Measurements from ENCODE around the gene ERBB2. TPM values are rescaled to one million over a fixed set of nuclear protein-coding genes. Genes with fewer than 3 reads are reported as not detected.
A peak's percentile ranks its signal among the peaks of the same experiment; 100 is the strongest.

ERBB2 gene
- total RNA-seq, 3 donors from 2014 or later = 13.1 to 118 (median 59.0) TPM

DNA sequence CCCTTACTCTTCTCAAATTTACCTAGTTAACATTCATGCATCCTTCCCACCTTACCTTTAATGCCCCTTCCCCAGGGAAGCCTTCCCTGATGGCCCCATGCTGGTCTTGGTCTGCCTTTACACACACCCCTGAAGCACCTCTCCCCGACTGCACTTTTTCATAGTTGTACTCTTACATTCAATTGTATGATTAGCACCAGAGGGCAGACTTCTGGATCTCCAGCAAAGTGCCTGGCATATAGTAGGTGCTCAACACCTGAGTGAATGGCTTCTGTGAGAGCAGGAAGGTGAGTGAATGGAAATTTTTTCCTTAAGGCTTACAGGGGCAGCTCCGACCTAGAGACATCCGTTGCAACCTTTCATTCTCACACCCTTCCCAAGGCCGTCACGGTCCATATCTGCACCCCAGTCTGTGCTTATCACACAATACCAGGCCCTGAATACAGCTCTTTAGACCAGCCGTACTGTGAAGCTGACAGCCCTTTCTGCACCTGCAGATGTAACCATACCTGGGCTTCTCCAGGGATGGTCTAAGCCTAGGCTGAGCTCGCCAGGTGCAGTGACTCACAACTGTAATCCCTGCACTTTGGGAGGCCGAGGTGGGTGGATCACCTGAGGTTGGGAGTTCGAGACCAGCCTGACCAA lies 16.4 kb upstream of the ERBB2 start:
- no peak for DNase-seq (ENCODE audit: low spot score in 2 of 2)
- no peak overlapping the region for H3K4me3 ChIP-seq
- intact Hi-C loops (cut with DNase I; ENCODE audit: low total_unique reads) = no loop called here

GRCh38 chr17:39684369-39685192 lies 15.3 kb upstream of the ERBB2 start:
- no peak for DNase-seq (ENCODE audit: low spot score in 2 of 2)
- H3K4me1 ChIP-seq = peaks cover 6 to 10% of the 10 kb centered on the region in 2 donors
- intact Hi-C loops (cut with DNase I; ENCODE audit: low total_unique reads) = no loop called here
- H3K36me3 ChIP-seq = no peaks in the 10 kb centered on the region
- TF ChIP-seq, protein P1, sequence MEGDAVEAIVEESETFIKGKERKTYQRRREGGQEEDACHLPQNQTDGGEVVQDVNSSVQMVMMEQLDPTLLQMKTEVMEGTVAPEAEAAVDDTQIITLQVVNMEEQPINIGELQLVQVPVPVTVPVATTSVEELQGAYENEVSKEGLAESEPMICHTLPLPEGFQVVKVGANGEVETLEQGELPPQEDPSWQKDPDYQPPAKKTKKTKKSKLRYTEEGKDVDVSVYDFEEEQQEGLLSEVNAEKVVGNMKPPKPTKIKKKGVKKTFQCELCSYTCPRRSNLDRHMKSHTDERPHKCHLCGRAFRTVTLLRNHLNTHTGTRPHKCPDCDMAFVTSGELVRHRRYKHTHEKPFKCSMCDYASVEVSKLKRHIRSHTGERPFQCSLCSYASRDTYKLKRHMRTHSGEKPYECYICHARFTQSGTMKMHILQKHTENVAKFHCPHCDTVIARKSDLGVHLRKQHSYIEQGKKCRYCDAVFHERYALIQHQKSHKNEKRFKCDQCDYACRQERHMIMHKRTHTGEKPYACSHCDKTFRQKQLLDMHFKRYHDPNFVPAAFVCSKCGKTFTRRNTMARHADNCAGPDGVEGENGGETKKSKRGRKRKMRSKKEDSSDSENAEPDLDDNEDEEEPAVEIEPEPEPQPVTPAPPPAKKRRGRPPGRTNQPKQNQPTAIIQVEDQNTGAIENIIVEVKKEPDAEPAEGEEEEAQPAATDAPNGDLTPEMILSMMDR (IDR thresholded peaks at IDR 0.05) = no peak
- no peak for TF ChIP-seq POLR2A (IDR thresholded peaks at IDR 0.05)
- no peak for TF ChIP-seq POLR2AphosphoS5 (IDR thresholded peaks at IDR 0.05)
- no peaks in the 10 kb centered on the region for H3K9me3 ChIP-seq
- no peaks in the 10 kb centered on the region for H3K27me3 ChIP-seq
- no peak overlapping the region for H3K27ac ChIP-seq
- H3K4me3 ChIP-seq = no peak overlapping the region

More for the DNA sequence above, 16.4 kb upstream of the ERBB2 start:
- Histone ChIP-seq H3K27ac (no peak overlapping the region), H3K4me1 (peaks cover 1 to 3% of the 10 kb centered on the region in 2 donors), H3K27me3 (no peaks in the 10 kb centered on the region), H3K36me3 (no peaks in the 10 kb centered on the region), H3K9me3 (no peaks in the 10 kb centered on the region)
- TF ChIP-seq, protein P1 (IDR thresholded peaks at IDR 0.05) = no peak
- TF ChIP-seq POLR2AphosphoS5 (IDR thresholded peaks at IDR 0.05) = no peak
- no peak for TF ChIP-seq POLR2A (IDR thresholded peaks at IDR 0.05)

GRCh38 chr17:39687101-39687545 lies 12.7 kb upstream of the ERBB2 start:
- TF ChIP-seq, protein P1 (IDR thresholded peaks at IDR 0.05) = no peak
- TF ChIP-seq POLR2AphosphoS5 (IDR thresholded peaks at IDR 0.05) (no peak), POLR2A (IDR thresholded peaks at IDR 0.05) (no peak)
- DNase-seq (ENCODE audit: low spot score in 2 of 2) = no peak
- no peaks in the 10 kb centered on the region for H3K27me3 ChIP-seq
- H3K4me1 ChIP-seq = peaks cover 6 to 10% of the 10 kb centered on the region in 2 donors
- H3K9me3 ChIP-seq = no peaks in the 10 kb centered on the region
- H3K36me3 ChIP-seq = no peaks in the 10 kb centered on the region
- peak overlapping the region; percentile 90 to 93 for H3K27ac ChIP-seq
- intact Hi-C loops (cut with DNase I; ENCODE audit: low total_unique reads) = no loop called here
- H3K4me3 ChIP-seq = peak overlapping the region; percentile 60 to 76 (median 60)

DNA sequence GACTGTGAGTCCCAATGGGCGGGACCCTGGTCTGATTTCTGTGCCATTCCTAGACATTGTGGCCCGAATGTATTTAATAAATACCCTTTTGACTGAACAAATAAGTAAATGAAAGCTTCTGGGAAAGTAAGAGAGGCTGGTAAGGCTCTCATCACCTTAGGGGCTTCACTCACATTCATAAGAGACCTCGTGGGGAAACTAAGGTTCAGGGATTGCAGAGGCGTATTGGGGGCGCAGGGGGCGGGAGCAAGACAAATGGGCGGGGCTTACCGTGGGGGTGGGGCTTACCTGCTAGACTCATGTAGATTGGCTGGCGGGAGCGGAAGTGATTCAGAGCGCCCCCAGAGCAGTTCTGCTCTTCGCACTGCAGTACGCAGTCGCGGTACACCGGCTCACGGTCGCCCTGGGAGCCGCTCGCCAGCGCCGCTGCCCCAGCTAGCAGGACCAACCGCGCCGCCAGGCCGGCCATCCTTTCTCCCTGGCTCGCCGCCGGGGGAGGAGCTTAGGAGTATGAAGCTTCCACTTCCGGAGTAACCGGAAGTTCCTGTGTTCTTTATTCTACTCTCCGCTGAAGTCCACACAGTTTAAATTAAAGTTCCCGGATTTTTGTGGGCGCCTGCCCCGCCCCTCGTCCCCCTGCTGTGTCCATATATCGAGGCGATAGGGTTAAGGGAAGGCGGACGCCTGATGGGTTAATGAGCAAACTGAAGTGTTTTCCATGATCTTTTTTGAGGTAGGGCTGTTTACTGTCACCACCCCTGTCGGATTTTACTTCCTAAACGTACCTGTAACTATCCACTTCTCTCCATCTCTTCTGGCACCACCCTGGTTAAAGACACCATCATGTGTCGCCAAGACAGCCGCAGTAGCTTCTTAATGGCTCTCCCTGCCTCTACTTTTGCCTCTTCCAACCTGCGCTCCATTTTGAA lies 12.1 kb upstream of the ERBB2 start, which contains the start of gene PGAP3:
Gene PGAP3, minus strand, starts transcription at position 512 of the 929 bp plus-strand sequence. Its CDS starts 43 bp downstream, at position 469.
- peaks cover 6 to 10% of the 10 kb centered on the region in 2 donors for H3K4me1 ChIP-seq
- intact Hi-C loops (cut with DNase I; ENCODE audit: low total_unique reads) = no loop called here
- H3K27ac ChIP-seq = peak within 1 kb of the TSS; percentile 90 to 93
- no peaks in the 10 kb centered on the region for H3K36me3 ChIP-seq
- DNase-seq (ENCODE audit: low spot score in 2 of 2) = peak; percentile 78 to 81
- TF ChIP-seq POLR2A (IDR thresholded peaks at IDR 0.05) = peak; percentile 40
- TF ChIP-seq, protein P1 (IDR thresholded peaks at IDR 0.05) = no peak
- TF ChIP-seq POLR2AphosphoS5 (IDR thresholded peaks at IDR 0.05) = peak; percentile 55 to 80 (median 65)
- H3K9me3 ChIP-seq = no peaks in the 10 kb centered on the region
- peak within 1 kb of the TSS; percentile 60 to 76 (median 60) for H3K4me3 ChIP-seq
- H3K27me3 ChIP-seq = no peaks in the 10 kb centered on the region
